Adrenal gland (tissue), 12 donors: Measurements from ENCODE around the gene SF3A1. TPM values are rescaled to one million over a fixed set of nuclear protein-coding genes. Genes with fewer than 3 reads are reported as not detected.

Experiments
- DNase-seq, 7 donors: peaks; one replicate each; pipeline ENCODE4 v3.0.0-alpha.2; 2019 to 2020
- H3K27ac ChIP-seq, 5 donors: fragments of 200-600 bp; sonication (generic) in 4 of 5; 1 replicate in 3 of 5; 2 replicates in 2 of 5; pipeline versions ENCODE4 v1.5.1 to v1.8.0; 2016 to 2020; ENCODE audit warnings: mild to moderate bottlenecking in 1 of 5
- H3K27me3 ChIP-seq: fragments of 200-600 bp; 2 replicates; pipeline ENCODE4 v1.8.0; 2021
- H3K36me3 ChIP-seq, 2 donors: fragments of 200-600 bp; replicated peaks in 1 of 2; 1 replicate in 1 of 2; 2 replicates in 1 of 2; pipeline versions ENCODE4 v1.5.1 to v1.8.0; 2018 to 2022
- H3K4me1 ChIP-seq, 2 donors: fragments of 200-600 bp; replicated peaks in 1 of 2; 1 replicate in 1 of 2; 2 replicates in 1 of 2; pipeline versions ENCODE4 v1.5.1 to v1.8.0; 2018 to 2021
- H3K4me3 ChIP-seq, 4 donors: fragments of 200-600 bp; sonication (generic) in 3 of 4; one replicate each; pipeline ENCODE4 v1.5.1; 2016 to 2018
- H3K9me3 ChIP-seq, 3 donors: fragments of 200-600 bp; sonication (generic) in 1 of 3; replicated peaks in 1 of 3; 1 replicate in 2 of 3; 2 replicates in 1 of 3; pipeline versions ENCODE4 v1.5.1 to v1.8.0; 2016 to 2021
- CTCF ChIP-seq, 6 experiments: fragments of 450-650 bp in 4 of 6; fragments of 200-600 bp in 2 of 6; sonication (generic) in 1 of 6; IDR thresholded peaks; 1 replicate in 5 of 6; 2 replicates in 1 of 6; pipeline versions ENCODE4 v1.5.1 to v1.8.0; 2016 to 2021; ENCODE audit warnings: antibody characterized with exemption in 6 of 6, mild to moderate bottlenecking in 2 of 6, moderate library complexity in 1 of 6
- POLR2A ChIP-seq, 2 donors: fragments of 450-650 bp; IDR thresholded peaks; one replicate each; pipeline ENCODE4 v1.6.1; 2017; ENCODE audit warnings: antibody characterized with exemption in 2 of 2, mild to moderate bottlenecking in 2 of 2, moderate library complexity in 1 of 2
- WGBS, 4 donors: extraction: QIAGEN DNeasy Blood & Tissue Kit in 2 of 4; methylation state at CpG; one replicate each; pipeline versions ENCODE4 v1.1.5 to v1.1.7; 2013 to 2017; 5-methylcytosine and 5-hydroxymethylcytosine counted together
- intact Hi-C, 2 donors: fragments of 100-400 bp; cut with DNase I; formaldehyde crosslinking; loops; one replicate each; pipeline versions ENCODE4 v1.14.1 to v1.15.0; 2022 to 2023
- polyA plus RNA-seq, 3 donors: library from polyadenylated mRNA; stranded (reverse); fragments of 200-250 nt in 2 of 3; fragments of 350-450 nt in 1 of 3; fragmentation: Illumina TruSeq in 1 of 3; extraction: RNeasy Lipid Tissue Mini Kit (QIAGEN cat#74804) in 1 of 3; gene quantifications; one replicate each; pipeline ENCODE4 v1.2.3, GENCODE V29; 2013 to 2014
- total RNA-seq, 9 donors: library from RNA; depleted of rRNA in 4 of 9; stranded (reverse); fragments of >200 nt in 4 of 9; fragments of 120-200 nt in 1 of 9; fragmentation: NEBNext Ultra II Directional in 1 of 9; extraction: Animal tissue kit (Norgen Biotek cat#: 25700) in 1 of 9; gene quantifications; one replicate each; pipeline versions ENCODE4 v1.1.0 to v1.2.4, GENCODE V29; 2013 to 2023
- donor health status: healthy with polysubstance abuse.
- donor health status: Bipolar disorder and iron deficiency.
- donor health status: DM: yes; HTN: yes; CAD: no.
- donor health status: DM: no; HTN: no; CAD: no.
- donor health status: DM: no; HTN: no; CAD: no.
- donor health status: DM: yes; HTN: yes; CAD: no.

SF3A1 gene
- total and polyA plus RNA-seq, 12 donors: 15.7 to 212 (median 107) TPM

- H3K4me1 ChIP-seq: peaks cover 68 to 95% of the 10 kb centered on the region in 2 donors
These were observed 41.8 kb downstream of the SF3A1 start for GRCh38 chr22:30314915-30315314.

GRCh38 chr22:30313527-30314363, 42.9 kb downstream of the SF3A1 start:
- TF ChIP-seq POLR2A (IDR thresholded peaks at IDR 0.05) (no peak), CTCF (IDR thresholded peaks at IDR 0.05) (no peak)
- DNase-seq: no peak
- Histone ChIP-seq H3K9me3 (no peaks in the 10 kb centered on the region), H3K36me3 (no peaks in the 10 kb centered on the region), H3K27ac (peak overlapping the region in 2 of 5 donors; percentile 2 to 78), H3K4me1 (peaks cover 76 to 95% of the 10 kb centered on the region in 2 donors), H3K4me3 (no peak overlapping the region), H3K27me3 (no peaks in the 10 kb centered on the region)
- intact Hi-C loops: no loop called here
- 63 to 76% (median 73%) methylated on average over 6 to 8 of the region's 8 CpGs for WGBS, 4 donors

More at GRCh38 chr22:30314915-30315314, 41.8 kb downstream of the SF3A1 start:
- Histone ChIP-seq H3K27ac (peak overlapping the region in 3 of 5 donors; percentile 8 to 86 (median 78)), H3K9me3 (no peaks in the 10 kb centered on the region), H3K4me3 (no peak overlapping the region), H3K36me3 (no peaks in the 10 kb centered on the region), H3K27me3 (no peaks in the 10 kb centered on the region)
- no peak for TF ChIP-seq CTCF (IDR thresholded peaks at IDR 0.05)
- TF ChIP-seq POLR2A (IDR thresholded peaks at IDR 0.05): no peak
- intact Hi-C loops: no loop called here
- DNase-seq: peak in 2 of 7 donors; percentile 42 to 51
- WGBS, 4 donors: 44 to 57% (median 50%) methylated on average over 7 to 8 of the region's 8 CpGs

- TF ChIP-seq CTCF (IDR thresholded peaks at IDR 0.05) (no peak), POLR2A (IDR thresholded peaks at IDR 0.05) (peak in 1 of 2 donors; percentile 43)
- peak overlapping the region; percentile 49 to 87 (median 74) for H3K27ac ChIP-seq
- H3K4me1 ChIP-seq: peaks cover 67 to 93% of the 10 kb centered on the region in 2 donors
- 68 to 86% (median 76%) methylated on average over 4 to 6 of the region's 6 CpGs for WGBS, 4 donors
- H3K27me3 ChIP-seq: no peaks in the 10 kb centered on the region
- H3K36me3 ChIP-seq: no peaks in the 10 kb centered on the region
- H3K4me3 ChIP-seq: no peak overlapping the region
- peak in 6 of 7 donors; percentile 66 to 76 (median 72) for DNase-seq
- H3K9me3 ChIP-seq: no peaks in the 10 kb centered on the region
- intact Hi-C loops: no loop called here
These were observed 44.6 kb downstream of the SF3A1 start for GRCh38 chr22:30312053-30312452.

GRCh38 chr22:30310881-30311771, 45.6 kb downstream of the SF3A1 start:
- WGBS, 4 donors: 39 to 59% (median 50%) methylated on average over 8 of the region's 8 CpGs

More at GRCh38 chr22:30310881-30311771, 45.6 kb downstream of the SF3A1 start:
- no peaks in the 10 kb centered on the region for H3K36me3 ChIP-seq
- H3K4me3 ChIP-seq: peak overlapping the region in 1 of 4 donors; percentile 8
- DNase-seq: peak; percentile 76 to 92 (median 91)
- TF ChIP-seq CTCF (IDR thresholded peaks at IDR 0.05) (no peak), POLR2A (IDR thresholded peaks at IDR 0.05) (peak in 1 of 2 donors; percentile 56)
- H3K27me3 ChIP-seq: no peaks in the 10 kb centered on the region
- peak overlapping the region; percentile 49 to 87 (median 74) for H3K27ac ChIP-seq
- intact Hi-C loops: no loop called here
- peaks cover 68 to 93% of the 10 kb centered on the region in 2 donors for H3K4me1 ChIP-seq
- H3K9me3 ChIP-seq: no peaks in the 10 kb centered on the region
